ENCODE results near the gene BACE1-AS. TPM values are rescaled to one million over a fixed set of nuclear protein-coding genes. Genes with fewer than 3 reads are reported as not detected.
"Not testable (repeated sequence)": the region's sequence is repeated elsewhere in the genome, so short reads cannot be mapped to it uniquely, and the experiment has no call there.

Gene BACE1-AS
- total and polyA plus RNA-seq, 3 experiments from 2014 or later: 1.3 to 4.5 (median 3.8) TPM

DNA sequence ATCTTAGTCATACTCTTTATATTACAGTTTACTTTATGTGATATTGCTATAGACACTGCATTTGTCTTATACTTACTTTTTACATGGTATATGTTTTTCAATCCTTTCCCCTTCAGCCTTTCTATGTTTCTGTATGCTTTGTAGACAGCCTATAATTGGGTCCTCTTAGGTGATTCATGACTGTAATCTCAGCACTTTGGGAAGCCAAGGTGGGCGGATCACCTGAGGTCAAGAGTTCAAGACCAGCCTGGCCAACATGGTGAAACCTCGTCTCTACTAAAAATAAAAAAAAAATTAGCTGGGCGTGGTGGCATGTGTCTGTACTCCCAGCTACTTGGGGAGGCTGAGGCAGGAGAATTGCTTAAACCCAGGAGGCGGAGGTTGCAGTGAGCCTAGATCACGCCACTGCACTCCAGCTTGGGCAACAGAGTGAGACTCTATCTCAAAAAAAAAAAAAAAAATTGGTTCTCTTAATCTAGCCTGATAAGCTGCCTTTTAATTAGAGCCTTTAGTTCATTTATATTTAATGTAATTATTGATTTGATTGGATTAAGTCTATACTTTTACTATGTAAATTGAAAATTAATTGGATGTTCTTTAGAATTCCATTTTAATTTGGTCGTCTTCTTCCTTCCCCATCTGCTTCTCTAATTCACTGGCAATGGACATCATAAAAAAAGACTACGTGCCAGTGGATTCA lies 26.4 kb upstream of the BACE1-AS start:
- H3K4me3 ChIP-seq (ENCODE audit: low read length); H3K27ac Mint-ChIP-seq; H3K36me3 ChIP-seq (ENCODE audit: insufficient read depth, low read length); H3K27me3 Mint-ChIP-seq; H3K27me3 ChIP-seq (ENCODE audit: insufficient read depth, low read length, poor library complexity, severe bottlenecking); H3K27ac ChIP-seq (ENCODE audit: low read depth, low read length); H3K9me3 ChIP-seq (ENCODE audit: low read length); DNase-seq; H3K4me3 Mint-ChIP-seq; H3K4me1 ChIP-seq (ENCODE audit: insufficient read depth, low read length); H3K4me1 Mint-ChIP-seq; H3K9me3 Mint-ChIP-seq; POLR2A ChIA-PET; CTCF ChIA-PET: not testable (repeated sequence)
- H3K36me3 Mint-ChIP-seq: peaks cover 0 to 52% (median 15%) of the 10 kb centered on the region in 3 donors

DNA sequence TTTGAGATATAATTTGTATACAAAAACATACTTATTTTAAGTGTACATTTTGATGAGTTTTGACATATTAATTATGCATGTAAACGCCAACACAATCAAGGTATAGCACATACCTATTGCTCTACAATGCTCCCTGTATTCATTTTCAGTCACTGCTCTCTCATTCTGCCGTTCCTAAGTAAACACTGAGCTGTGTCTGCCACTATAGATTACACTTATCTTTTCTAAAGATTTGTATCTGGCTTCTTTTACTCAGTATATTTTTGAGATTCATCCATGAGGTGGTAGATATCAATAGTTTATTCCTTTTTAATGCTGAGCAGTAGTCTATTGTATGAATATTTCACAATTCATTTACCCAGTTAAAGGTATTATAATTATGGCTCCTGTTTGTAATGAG lies 25.4 kb upstream of the BACE1-AS start:
- H3K4me1 ChIP-seq (ENCODE audit: insufficient read depth, low read length): no peaks in the 10 kb centered on the region
- POLR2A ChIA-PET: no interaction called here

DNA sequence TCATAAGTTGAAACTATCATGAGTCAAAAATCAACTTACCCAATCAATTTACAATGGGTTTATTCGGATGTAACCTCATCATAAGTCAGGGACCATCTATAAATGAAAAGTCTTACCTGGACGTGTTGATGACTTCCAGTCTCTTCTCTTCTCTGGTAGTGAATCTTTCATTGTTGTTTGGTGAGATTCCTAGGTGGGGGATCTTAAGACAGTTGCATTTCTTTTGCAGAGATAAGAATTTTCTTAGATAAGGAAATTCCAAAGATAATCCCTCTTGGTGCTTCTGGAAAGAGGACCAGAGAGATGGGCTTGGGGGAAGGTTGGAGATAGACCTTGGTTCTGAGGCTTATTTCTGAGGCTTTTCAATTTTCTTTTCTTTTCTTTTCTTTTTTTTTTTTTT lies 21.3 kb upstream of the BACE1-AS start:
- ChIA-PET CTCF (interaction anchor here (1.0 kb wide), 1 partner anchor 156 kb away, joined by 3 read pairs; no protein-coding TSS in a partner anchor), POLR2A (no interaction called here)
- Mint-ChIP-seq H3K9me3 (peaks cover 0 to 2% (median 0%) of the 10 kb centered on the region in 5 donors), H3K4me1 (peaks cover 9 to 24% (median 12%) of the 10 kb centered on the region in 3 donors), H3K4me3 (no peak overlapping the region), H3K27me3 (no peaks in the 10 kb centered on the region), H3K27ac (no peak overlapping the region), H3K36me3 (peaks cover 9 to 44% (median 24%) of the 10 kb centered on the region in 3 donors)
- DNase-seq: no peak
- Histone ChIP-seq H3K27me3 (ENCODE audit: insufficient read depth, low read length, poor library complexity, severe bottlenecking) (no peaks in the 10 kb centered on the region), H3K9me3 (ENCODE audit: low read length) (no peaks in the 10 kb centered on the region), H3K4me3 (ENCODE audit: low read length) (no peak overlapping the region), H3K4me1 (ENCODE audit: insufficient read depth, low read length) (no peaks in the 10 kb centered on the region), H3K36me3 (ENCODE audit: insufficient read depth, low read length) (no peaks in the 10 kb centered on the region), H3K27ac (ENCODE audit: low read depth, low read length) (no peak overlapping the region)

More for the DNA sequence above, 25.4 kb upstream of the BACE1-AS start:
- H3K36me3 ChIP-seq (ENCODE audit: insufficient read depth, low read length): no peaks in the 10 kb centered on the region
- Mint-ChIP-seq H3K9me3 (no peaks in the 10 kb centered on the region), H3K27me3 (no peaks in the 10 kb centered on the region), H3K4me1 (no peaks in the 10 kb centered on the region), H3K4me3 (no peak overlapping the region), H3K36me3 (peaks cover 0 to 47% (median 17%) of the 10 kb centered on the region in 3 donors), H3K27ac (no peak overlapping the region)
- H3K9me3 ChIP-seq (ENCODE audit: low read length): no peaks in the 10 kb centered on the region
- CTCF ChIA-PET: no interaction called here
- DNase-seq: no peak
- H3K27ac ChIP-seq (ENCODE audit: low read depth, low read length): no peak overlapping the region
- H3K27me3 ChIP-seq (ENCODE audit: insufficient read depth, low read length, poor library complexity, severe bottlenecking): no peaks in the 10 kb centered on the region
- H3K4me3 ChIP-seq (ENCODE audit: low read length): no peak overlapping the region

DNA sequence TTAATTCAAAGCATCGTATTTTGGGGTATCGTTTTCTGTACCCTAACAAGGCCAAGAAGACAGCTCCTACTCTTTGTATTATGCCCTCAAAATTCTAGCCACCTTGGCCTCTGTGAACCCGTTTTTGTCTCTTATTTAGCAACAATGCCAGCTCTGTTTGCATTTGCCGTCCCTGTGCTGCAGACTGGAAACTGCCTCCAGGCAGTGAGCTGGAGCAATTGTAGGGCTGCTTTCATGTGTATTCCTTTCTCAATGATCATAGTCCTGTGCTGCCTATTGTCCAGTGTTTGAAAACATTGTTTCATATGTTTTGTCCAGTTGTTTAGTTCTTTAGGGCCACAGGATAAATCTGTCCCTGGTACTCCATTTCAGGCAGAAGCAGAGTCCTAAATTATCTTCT lies 19.9 kb upstream of the BACE1-AS start:
- H3K36me3 ChIP-seq (ENCODE audit: insufficient read depth, low read length): no peaks in the 10 kb centered on the region
- CTCF ChIA-PET: no interaction called here
- POLR2A ChIA-PET: no interaction called here
- H3K9me3 ChIP-seq (ENCODE audit: low read length): no peaks in the 10 kb centered on the region
- Mint-ChIP-seq H3K9me3 (peaks cover 0 to 2% (median 0%) of the 10 kb centered on the region in 5 donors), H3K4me1 (peaks cover 22 to 38% (median 25%) of the 10 kb centered on the region in 3 donors), H3K36me3 (peaks cover 9 to 44% (median 24%) of the 10 kb centered on the region in 3 donors), H3K4me3 (no peak overlapping the region), H3K27me3 (no peaks in the 10 kb centered on the region), H3K27ac (peak overlapping the region in 2 of 8 donors; percentile 43 to 60)
- H3K27me3 ChIP-seq (ENCODE audit: insufficient read depth, low read length, poor library complexity, severe bottlenecking): no peaks in the 10 kb centered on the region
- no peak for DNase-seq
- H3K4me1 ChIP-seq (ENCODE audit: insufficient read depth, low read length): no peaks in the 10 kb centered on the region
- H3K4me3 ChIP-seq (ENCODE audit: low read length): no peak overlapping the region
- H3K27ac ChIP-seq (ENCODE audit: low read depth, low read length): no peak overlapping the region

DNA sequence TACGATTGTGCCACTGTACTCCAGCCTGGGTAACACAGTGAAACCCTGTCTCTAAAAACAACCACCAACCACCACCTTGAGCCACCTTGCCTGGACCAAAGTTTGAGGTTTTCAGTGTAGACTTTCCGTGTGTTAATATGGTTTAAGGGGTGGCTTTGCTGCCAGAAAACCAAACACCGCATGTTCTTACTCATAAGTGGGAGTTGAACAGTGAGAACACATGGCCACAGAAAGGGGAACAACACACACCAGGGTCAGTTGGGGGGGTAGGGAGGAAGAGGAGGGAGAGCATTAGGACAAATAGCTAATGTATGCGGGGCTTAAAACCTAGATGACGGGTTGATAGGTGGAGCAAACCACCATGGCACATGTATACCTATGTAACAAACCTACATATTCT lies 19.0 kb upstream of the BACE1-AS start:
- POLR2A ChIA-PET, CTCF ChIA-PET: not testable (repeated sequence)

DNA sequence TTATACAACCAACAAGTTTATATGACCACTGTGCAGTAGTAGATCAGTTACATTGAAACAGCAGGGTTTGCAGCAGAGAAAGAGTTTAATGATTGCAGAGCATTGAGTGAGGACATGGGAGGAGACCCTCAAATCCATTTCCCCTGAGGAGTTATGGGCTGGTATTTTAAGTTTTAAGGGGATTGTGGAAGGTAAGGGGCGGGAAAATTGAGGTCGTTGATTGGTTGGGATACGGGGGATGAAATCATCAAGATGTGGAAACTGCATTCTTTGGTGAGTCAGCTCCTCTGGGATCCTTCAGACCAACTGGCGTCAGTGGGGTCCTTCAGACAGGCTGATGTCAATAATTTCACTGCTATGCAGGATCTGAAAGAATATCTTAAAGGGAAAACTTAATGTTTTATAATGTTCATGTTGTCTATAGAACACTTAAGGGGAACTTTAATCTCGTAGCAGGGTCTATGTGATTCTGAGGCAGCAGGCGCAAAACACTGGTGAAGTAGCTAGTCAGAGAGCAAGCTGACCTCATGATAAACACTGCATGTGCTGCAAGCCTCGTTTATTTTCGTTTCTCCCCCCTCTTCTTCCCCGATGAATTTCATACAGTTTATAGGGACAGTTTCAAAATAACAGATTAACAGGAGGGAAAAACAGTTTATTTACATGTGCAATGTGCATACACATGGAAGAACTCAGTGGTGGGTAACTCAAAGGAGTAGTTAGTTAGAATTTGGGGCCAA lies 17.4 kb upstream of the BACE1-AS start:
- ChIA-PET POLR2A (interaction anchor here (0.6 kb wide), 1 partner anchor 45 kb away, joined by 3 read pairs; no protein-coding TSS in a partner anchor), CTCF (interaction anchor here (0.7 kb wide), 1 partner anchor 11 kb away, joined by 3 read pairs; no protein-coding TSS in a partner anchor)
- Mint-ChIP-seq H3K27me3 (no peaks in the 10 kb centered on the region), H3K4me1 (peaks cover 30 to 45% (median 32%) of the 10 kb centered on the region in 3 donors), H3K9me3 (peaks cover 0 to 2% (median 0%) of the 10 kb centered on the region in 5 donors), H3K27ac (peak overlapping the region in 6 of 8 donors; percentile 15 to 86 (median 76)), H3K4me3 (peak overlapping the region in 3 of 7 donors; percentile 24 to 48 (median 40)), H3K36me3 (peaks cover 9 to 26% (median 17%) of the 10 kb centered on the region in 3 donors)
- Histone ChIP-seq H3K9me3 (ENCODE audit: low read length) (no peaks in the 10 kb centered on the region), H3K27ac (ENCODE audit: low read depth, low read length) (no peak overlapping the region), H3K4me3 (ENCODE audit: low read length) (no peak overlapping the region), H3K36me3 (ENCODE audit: insufficient read depth, low read length) (no peaks in the 10 kb centered on the region), H3K4me1 (ENCODE audit: insufficient read depth, low read length) (no peaks in the 10 kb centered on the region), H3K27me3 (ENCODE audit: insufficient read depth, low read length, poor library complexity, severe bottlenecking) (no peaks in the 10 kb centered on the region)
- DNase-seq: no peak

More for the DNA sequence above, 19.0 kb upstream of the BACE1-AS start:
- not testable (repeated sequence) for H3K4me1 ChIP-seq (ENCODE audit: insufficient read depth, low read length); H3K4me3 ChIP-seq (ENCODE audit: low read length); H3K9me3 Mint-ChIP-seq; H3K36me3 ChIP-seq (ENCODE audit: insufficient read depth, low read length); H3K27me3 Mint-ChIP-seq; DNase-seq; H3K9me3 ChIP-seq (ENCODE audit: low read length); H3K4me3 Mint-ChIP-seq; H3K27ac ChIP-seq (ENCODE audit: low read depth, low read length); H3K27ac Mint-ChIP-seq; H3K27me3 ChIP-seq (ENCODE audit: insufficient read depth, low read length, poor library complexity, severe bottlenecking)
- Mint-ChIP-seq H3K36me3 (peaks cover 9 to 39% (median 23%) of the 10 kb centered on the region in 3 donors), H3K4me1 (peaks cover 23 to 38% (median 26%) of the 10 kb centered on the region in 3 donors)

DNA sequence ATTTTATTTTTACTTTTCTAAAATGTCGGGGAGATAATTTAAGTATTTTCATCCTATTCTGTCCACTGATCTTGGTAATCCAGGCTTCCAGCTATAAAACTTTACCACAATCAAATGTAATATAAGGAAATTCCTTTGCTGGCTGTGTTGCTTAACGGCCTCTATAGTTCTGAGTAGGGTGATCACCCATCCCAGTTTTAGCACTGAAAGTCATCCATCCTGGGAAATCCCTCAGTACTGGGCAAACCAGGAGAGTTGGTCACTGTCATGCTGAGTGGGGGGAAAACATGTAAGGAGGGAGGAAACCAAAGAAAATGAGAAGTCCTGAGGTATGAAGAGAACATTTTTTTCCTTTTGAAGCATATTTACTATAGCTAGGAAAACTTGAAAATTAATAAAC lies 12.8 kb upstream of the BACE1-AS start:
- Histone ChIP-seq H3K9me3 (ENCODE audit: low read length) (no peaks in the 10 kb centered on the region), H3K36me3 (ENCODE audit: insufficient read depth, low read length) (peaks cover 5% of the 10 kb centered on the region), H3K4me1 (ENCODE audit: insufficient read depth, low read length) (no peaks in the 10 kb centered on the region), H3K4me3 (ENCODE audit: low read length) (no peak overlapping the region), H3K27me3 (ENCODE audit: insufficient read depth, low read length, poor library complexity, severe bottlenecking) (no peaks in the 10 kb centered on the region), H3K27ac (ENCODE audit: low read depth, low read length) (no peak overlapping the region)
- H3K36me3 Mint-ChIP-seq: peaks cover 12 to 42% (median 19%) of the 10 kb centered on the region in 3 donors
- H3K9me3 Mint-ChIP-seq: peaks cover 0 to 2% (median 0%) of the 10 kb centered on the region in 5 donors
- H3K4me3 Mint-ChIP-seq: no peak overlapping the region
- POLR2A ChIA-PET: no interaction called here
- H3K27me3 Mint-ChIP-seq: no peaks in the 10 kb centered on the region
- no peak for DNase-seq
- CTCF ChIA-PET: no interaction called here
- peaks cover 57 to 75% (median 73%) of the 10 kb centered on the region in 3 donors for H3K4me1 Mint-ChIP-seq
- peak overlapping the region in 7 of 8 donors; percentile 74 to 88 (median 81) for H3K27ac Mint-ChIP-seq
